Heart left ventricle (tissue), 13 donors: ENCODE data around the gene HDAC4.

Experiments
- POLR2A ChIP-seq, 2 donors: fragments of 450-650 bp; IDR thresholded peaks; one replicate each; pipeline ENCODE4 v1.6.1; 2017; ENCODE audit warnings: antibody characterized with exemption in 2 of 2, mild to moderate bottlenecking in 2 of 2, moderate library complexity in 2 of 2
- TF ChIP-seq, protein P1 (sequence below), 12 donors: fragments of 200-600 bp; sonication (generic) in 4 of 12; IDR thresholded peaks; one replicate each; pipeline versions ENCODE4 v1.5.0 to v1.8.0; 2018 to 2022; ENCODE audit warnings: antibody characterized with exemption in 12 of 12, mild to moderate bottlenecking in 5 of 12
- donor health status: ischemic (EF 13 %, LVEDD 7.1; RV severe dilation, severe dysfunction).
- donor health status: DM: no; HTN: yes; CAD: no.
- donor health status: DM: no; HTN: no; CAD: no.
- donor health status: ischemic (EF 25% LVEDD 6.9; RV normal size, moderate dysfunction).
- donor health status: ischemic (EF 25% LVEDD 5.7; RV mildly dilated, moderate dysfunction).
- donor health status: ischemic (EF 35%, LVEDD 5.7; RV mildly dilated, moderate dysfunction).
- donor health status: nonischemic (EF 11% LVEDD 7.7; RV severe dilation, severe dysfunction).
- donor health status: DM: yes; HTN: yes; CAD: no.
- donor health status: PGD.
- donor health status: ischemic (EF 29% LVEDD 5.4; RV normal size, mild dysfunction).
- donor health status: nonischemic (EF 23%, LVEDD 6.1; RV moderate dilation, normal function).

GRCh38 chr2:239073745-239074530 is 326.9 kb downstream of the HDAC4 start:
- TF ChIP-seq, protein P1, sequence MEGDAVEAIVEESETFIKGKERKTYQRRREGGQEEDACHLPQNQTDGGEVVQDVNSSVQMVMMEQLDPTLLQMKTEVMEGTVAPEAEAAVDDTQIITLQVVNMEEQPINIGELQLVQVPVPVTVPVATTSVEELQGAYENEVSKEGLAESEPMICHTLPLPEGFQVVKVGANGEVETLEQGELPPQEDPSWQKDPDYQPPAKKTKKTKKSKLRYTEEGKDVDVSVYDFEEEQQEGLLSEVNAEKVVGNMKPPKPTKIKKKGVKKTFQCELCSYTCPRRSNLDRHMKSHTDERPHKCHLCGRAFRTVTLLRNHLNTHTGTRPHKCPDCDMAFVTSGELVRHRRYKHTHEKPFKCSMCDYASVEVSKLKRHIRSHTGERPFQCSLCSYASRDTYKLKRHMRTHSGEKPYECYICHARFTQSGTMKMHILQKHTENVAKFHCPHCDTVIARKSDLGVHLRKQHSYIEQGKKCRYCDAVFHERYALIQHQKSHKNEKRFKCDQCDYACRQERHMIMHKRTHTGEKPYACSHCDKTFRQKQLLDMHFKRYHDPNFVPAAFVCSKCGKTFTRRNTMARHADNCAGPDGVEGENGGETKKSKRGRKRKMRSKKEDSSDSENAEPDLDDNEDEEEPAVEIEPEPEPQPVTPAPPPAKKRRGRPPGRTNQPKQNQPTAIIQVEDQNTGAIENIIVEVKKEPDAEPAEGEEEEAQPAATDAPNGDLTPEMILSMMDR (IDR thresholded peaks at IDR 0.05), result no peak
- no peak for TF ChIP-seq POLR2A (IDR thresholded peaks at IDR 0.05)
